ENCODE data around the gene CD244.
A peak's percentile ranks its signal among the peaks of the same experiment; 100 is the strongest.
"Not testable (repeated sequence)": the region's sequence is repeated elsewhere in the genome, so short reads cannot be mapped to it uniquely, and the experiment has no call there.

Gene CD244

GRCh38 chr1:160885042-160885441, 22.4 kb upstream of the CD244 start, which contains the start of gene ITLN1:
Gene ITLN1, minus strand, starts transcription at chr1:160885180. Its CDS starts 303 bp downstream, at chr1:160884877.
- TF ChIP-seq, protein P1, sequence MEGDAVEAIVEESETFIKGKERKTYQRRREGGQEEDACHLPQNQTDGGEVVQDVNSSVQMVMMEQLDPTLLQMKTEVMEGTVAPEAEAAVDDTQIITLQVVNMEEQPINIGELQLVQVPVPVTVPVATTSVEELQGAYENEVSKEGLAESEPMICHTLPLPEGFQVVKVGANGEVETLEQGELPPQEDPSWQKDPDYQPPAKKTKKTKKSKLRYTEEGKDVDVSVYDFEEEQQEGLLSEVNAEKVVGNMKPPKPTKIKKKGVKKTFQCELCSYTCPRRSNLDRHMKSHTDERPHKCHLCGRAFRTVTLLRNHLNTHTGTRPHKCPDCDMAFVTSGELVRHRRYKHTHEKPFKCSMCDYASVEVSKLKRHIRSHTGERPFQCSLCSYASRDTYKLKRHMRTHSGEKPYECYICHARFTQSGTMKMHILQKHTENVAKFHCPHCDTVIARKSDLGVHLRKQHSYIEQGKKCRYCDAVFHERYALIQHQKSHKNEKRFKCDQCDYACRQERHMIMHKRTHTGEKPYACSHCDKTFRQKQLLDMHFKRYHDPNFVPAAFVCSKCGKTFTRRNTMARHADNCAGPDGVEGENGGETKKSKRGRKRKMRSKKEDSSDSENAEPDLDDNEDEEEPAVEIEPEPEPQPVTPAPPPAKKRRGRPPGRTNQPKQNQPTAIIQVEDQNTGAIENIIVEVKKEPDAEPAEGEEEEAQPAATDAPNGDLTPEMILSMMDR (conservative IDR thresholded peaks at IDR 0.05; ENCODE audit: low read depth, low read length) = no peak
- no peak within 1 kb of the TSS for H3K4me3 ChIP-seq (ENCODE audit: low read length)
- DNase-seq (ENCODE audit: low read depth) = no peak

DNA sequence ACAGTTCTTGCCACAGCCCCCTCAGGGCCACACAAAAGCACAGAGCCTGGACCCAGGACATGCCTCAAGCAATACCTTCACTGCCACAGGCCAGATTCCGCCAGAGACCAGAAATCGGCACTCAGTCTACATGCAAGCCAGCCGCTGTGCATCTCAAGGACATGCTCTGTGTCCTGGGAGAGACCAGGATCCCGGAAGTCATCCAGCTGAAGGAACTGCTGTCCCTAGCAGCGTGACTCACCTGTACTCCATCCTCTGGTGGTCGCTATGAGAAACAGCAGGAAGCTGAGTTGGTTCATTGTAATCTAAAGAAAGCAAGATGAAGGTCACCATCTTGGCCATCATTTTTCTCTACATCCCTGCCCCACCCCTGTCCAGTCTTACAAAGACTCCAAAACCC, 21.9 kb upstream of the CD244 start:
- no peak overlapping the region for H3K4me3 ChIP-seq (ENCODE audit: low read length)
- TF ChIP-seq, protein P1 (conservative IDR thresholded peaks at IDR 0.05; ENCODE audit: low read depth, low read length) = peak; percentile 11
- DNase-seq (ENCODE audit: low read depth) = no peak

- H3K4me3 ChIP-seq (ENCODE audit: low read length) = no peak overlapping the region
- TF ChIP-seq, protein P1 (conservative IDR thresholded peaks at IDR 0.05; ENCODE audit: low read depth, low read length) = no peak
- no peak for DNase-seq (ENCODE audit: low read depth)
Measured at GRCh38 chr1:160883581-160884513, 21.2 kb upstream of the CD244 start.

GRCh38 chr1:160882582-160882981, 19.9 kb upstream of the CD244 start:
- TF ChIP-seq, protein P1 (conservative IDR thresholded peaks at IDR 0.05; ENCODE audit: low read depth, low read length) = no peak
- no peak for DNase-seq (ENCODE audit: low read depth)

DNA sequence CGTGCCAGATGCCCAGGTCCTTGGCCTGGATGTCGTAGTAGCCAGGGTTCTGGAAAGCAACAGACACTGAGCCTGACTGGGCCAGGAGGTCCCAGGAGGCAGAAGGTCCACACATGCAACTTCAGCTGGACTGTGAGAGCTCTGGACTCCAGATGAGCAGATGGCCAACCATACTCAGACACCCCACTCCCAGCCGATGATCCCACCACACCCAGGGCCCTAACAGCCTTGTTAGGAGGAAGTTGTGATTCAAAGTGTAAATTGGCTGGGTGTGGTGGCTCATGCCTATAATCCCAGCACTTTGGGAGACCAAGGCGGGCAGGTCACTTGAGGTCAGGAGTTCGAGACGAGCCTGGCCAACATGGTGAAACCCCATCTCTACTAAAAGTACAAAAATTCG, 18.6 kb upstream of the CD244 start:
- not testable (repeated sequence) for DNase-seq (ENCODE audit: low read depth); H3K4me3 ChIP-seq (ENCODE audit: low read length)

More at GRCh38 chr1:160882582-160882981, 19.9 kb upstream of the CD244 start:
- H3K4me3 ChIP-seq (ENCODE audit: low read length) = no peak overlapping the region

DNA sequence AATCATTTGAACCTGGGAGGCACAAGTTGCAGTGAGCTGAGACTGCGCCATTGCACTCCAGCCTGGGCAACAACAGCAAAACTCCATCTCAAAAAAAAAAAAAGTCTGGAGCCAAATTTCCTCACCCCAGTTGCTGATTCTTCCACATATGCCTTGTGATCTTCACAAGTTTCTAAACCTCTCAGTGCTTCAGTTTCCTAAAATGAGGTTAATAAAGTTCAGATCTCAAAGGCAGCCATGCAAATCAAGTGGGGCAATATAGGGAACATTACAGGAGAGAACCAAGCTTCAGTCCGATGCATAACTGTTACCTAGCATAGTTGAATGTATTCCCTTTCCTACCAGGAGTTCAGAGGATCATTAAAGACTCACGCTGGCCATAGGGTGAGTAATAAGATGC, 17.5 kb upstream of the CD244 start:
- TF ChIP-seq, protein P1 (conservative IDR thresholded peaks at IDR 0.05; ENCODE audit: low read depth, low read length) = no peak

DNA sequence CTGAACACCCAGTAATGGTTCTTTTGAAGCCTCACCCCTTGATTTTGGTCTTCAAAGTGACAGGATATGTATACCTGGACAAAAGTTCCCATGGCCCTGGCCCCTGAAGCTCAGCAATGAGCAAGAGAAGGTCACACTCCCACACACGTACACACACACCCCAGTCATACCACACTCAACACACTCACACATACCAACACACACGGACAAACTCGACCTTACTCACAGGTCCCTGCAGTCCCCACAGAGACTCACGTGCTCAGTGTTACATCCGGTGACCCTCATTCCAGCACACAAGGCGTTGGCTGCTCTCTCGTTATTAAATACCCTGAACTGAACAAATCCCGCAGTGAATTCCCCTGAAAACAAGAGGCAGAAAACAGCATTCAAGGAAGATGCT, 16.4 kb upstream of the CD244 start:
- TF ChIP-seq, protein P1 (conservative IDR thresholded peaks at IDR 0.05; ENCODE audit: low read depth, low read length) = no peak
- H3K4me3 ChIP-seq (ENCODE audit: low read length) = no peak overlapping the region
- DNase-seq (ENCODE audit: low read depth) = no peak

More for the DNA sequence above, 17.5 kb upstream of the CD244 start:
- DNase-seq (ENCODE audit: low read depth) = no peak
- no peak overlapping the region for H3K4me3 ChIP-seq (ENCODE audit: low read length)

Data from retinal pigment epithelial cell (primary cell).